Stimulated activated CD4-positive, alpha-beta T cell treated with anti-CD3 and anti-CD28 coated beads, TNF-alpha, amount 100 ng/mL, for 24 hours (primary cell): ENCODE results near the gene KLF6.

Source experiments
- DNase-seq, 3 experiments: peaks; one replicate each; pipeline ENCODE4 v3.0.0-alpha.2; 2020; ENCODE audit warnings: low read depth in 3 of 3

The KLF6 gene

GRCh38 chr10:3787816-3788215 is 2.8 kb upstream of the KLF6 start:
- DNase-seq: no peak

GRCh38 chr10:3787016-3787400 is 2.0 kb upstream of the KLF6 start:
- no peak for DNase-seq

DNA sequence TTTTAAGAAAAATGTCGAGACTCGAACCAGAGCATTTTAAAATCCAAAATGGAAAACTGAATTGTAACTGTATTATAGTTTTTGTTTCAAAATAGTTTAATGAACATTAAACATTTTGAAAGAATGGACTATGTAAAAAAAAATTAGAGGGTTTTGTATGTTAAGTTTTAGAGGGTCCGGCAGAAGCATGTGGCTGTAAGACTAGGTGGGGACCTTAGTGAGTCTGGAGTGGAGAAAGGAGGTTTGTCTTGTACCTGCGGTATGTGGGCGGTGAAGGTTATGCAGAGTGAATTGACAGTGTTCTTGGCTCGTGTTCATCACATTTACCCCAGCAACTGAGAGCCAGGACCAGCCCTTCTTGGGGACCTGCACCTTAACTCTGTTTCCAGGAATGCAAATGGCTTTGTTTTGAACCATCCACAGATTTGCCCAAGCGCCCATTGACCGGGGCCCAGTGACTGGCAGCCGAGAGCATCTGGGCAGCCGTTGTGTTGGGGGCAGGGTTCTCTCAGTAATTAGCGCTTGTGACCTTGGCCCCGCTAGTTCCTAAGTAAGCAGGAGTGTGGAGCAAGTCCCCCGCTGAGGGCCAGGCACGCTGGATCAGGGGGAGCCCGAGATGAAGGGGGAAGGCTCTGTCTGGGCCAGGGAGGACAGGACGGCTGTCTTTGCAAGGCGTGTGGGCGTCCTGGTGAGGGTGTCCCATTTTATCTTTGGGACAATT is 1.4 kb upstream of the KLF6 start:
- DNase-seq: no peak

DNA sequence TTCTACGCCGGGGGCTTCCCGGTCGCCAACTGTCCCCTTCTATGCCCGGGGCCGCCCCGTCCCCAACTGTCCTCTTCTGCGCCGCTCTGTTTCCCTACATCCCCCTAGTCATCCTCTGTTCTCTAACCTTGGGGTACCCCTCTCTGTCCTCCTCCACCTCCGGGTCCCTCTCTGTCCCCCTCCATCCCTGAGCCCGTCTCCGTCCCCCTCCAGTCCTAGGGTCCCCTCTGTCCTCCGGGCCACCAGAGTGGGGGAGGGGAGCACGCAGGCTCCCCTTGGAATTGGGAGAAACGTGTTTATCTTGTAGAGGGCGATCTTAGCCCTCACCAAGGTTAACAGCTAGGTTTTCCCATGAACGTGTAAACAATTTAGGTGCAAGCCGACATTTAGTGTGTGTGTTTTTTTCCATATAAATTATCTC is 852 bp upstream of the KLF6 start:
- DNase-seq: no peak

DNA sequence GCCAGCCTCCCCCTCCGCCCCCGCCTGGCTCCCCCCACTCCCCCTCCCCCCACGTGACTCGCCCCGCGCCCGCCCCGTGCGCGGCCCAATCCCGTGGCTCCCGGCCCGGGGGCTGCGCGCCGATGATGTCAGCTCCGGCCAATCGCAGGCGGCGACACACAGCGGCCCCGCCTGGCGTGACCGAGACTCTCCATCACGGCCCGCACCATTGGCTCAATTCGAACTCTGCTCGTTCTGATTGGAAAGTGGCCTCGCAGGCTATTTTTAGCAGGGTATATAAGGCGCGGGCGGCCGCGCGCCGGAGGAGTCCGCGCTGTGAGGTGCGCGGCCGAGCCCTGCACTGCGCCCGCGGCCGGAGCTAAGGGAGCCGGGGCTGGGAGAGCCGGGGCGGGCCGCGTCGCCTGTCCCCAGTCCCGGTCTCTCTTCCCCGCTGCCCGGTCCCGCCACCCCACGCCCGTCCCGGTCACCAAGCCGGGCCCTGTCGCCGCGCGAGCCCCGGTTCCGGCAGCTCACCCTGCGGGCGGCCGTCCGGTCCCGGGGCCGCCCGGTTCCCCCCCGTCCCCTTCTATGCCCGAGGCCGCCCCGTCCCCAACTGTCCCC is 342 bp upstream of the KLF6 start:
- DNase-seq: peak; percentile 96 to 99 (median 98)

- DNase-seq: no peak
Observed at GRCh38 chr10:3783682-3784432, 1.2 kb downstream of the KLF6 start.

DNA sequence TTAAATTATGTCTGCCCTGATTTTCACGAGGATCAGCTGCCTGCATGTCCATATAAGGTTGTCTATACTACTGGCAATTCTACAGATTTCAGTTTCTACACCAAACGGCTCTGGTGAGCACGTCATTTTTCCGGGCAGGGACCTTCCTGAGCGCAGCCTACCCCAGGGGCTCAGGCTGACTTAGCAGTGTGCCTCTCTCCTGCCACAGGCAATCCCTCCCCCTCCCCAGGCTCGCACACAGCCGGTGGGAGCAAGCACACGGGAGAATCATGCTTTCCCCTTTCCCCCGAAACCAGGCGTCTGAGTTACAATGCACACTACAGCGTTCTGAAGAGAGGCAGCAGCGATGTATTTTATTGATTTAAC is 1.7 kb downstream of the KLF6 start:
- DNase-seq: peak in 2 of 3 experiments; percentile 57 to 76

GRCh38 chr10:3782451-3783315 is 2.3 kb downstream of the KLF6 start:
- no peak for DNase-seq

DNA sequence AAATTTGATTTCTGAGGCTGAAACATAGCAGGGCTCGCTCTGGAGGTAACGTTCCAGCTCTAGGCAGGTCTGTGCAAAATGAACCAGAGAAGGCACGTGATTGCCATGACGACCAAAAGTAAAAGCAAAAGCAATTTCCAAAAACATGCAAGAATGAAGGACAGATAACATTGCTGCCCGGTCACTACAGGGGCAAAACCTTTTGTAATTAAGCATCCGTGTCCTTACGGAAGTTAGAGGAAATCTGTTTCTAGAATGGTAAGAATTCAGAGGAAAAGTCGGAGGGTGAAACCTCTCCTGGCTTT is 2.9 kb downstream of the KLF6 start:
- DNase-seq: no peak

DNA sequence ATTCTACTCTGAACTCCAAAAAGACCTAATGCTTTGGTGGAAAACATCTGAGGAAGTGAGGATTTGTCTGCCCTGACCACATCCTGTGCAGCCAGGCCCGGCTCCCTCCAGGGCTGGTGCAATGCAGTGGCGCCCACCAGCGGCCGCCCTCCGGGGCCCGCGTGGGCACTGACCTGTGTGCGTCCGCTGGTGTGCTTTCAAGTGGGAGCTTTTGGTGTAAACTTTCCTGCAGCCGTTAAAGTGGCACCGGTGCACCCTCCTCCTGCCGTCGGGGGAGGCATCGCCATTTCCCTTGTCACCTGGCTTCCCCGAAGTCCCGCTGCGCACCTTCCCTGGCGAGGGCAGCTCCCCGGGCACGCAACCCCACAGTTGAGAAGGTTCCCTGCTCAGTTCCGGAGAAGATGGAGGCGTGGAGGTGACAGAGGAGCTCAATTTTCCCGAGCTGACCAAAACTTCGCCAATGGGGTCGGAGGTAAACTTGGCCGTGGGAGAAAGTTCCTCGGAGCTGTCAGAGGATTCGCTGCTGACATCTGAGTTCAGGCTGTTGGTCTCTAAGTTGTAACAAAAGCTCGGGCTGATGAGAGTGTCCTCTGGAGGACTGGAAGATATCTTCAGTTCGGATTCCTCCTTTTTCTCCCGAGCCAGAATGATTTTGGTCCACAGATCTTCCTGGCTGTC is 3.4 kb downstream of the KLF6 start:
- no peak for DNase-seq

- no peak for DNase-seq
Observed at GRCh38 chr10:3780771-3781467, 4.1 kb downstream of the KLF6 start.

- DNase-seq: no peak
Observed at GRCh38 chr10:3780021-3780770, 4.8 kb downstream of the KLF6 start.

DNA sequence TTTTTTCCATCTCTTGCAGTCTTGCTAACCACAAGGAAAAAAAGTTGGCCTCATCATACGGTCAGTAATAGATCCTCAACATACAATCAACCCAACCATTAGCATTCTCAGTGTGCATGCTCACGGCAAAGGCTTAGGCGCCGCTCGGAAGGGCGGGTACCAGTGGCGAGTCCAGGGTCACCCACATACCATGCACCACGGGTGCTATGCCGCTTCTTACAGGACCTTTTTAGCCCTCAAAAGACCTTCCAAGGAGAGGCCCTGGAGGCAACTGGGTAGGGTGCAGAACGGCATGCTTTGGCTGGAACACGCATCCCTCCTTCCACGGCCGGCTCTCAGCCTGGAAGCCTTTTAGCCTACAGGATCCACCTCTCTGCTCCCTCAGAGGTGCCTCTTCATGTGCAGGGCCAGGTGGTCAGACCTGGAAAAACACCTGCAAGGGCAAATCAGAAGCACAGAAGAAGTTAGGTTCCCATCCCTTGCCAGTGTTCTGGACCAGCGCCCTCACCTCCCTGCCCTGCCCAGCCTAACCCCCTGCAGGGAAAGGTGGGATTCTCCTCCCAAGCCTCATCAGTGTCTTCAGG is 5.8 kb downstream of the KLF6 start:
- DNase-seq: no peak

GRCh38 chr10:3778692-3779157 is 6.3 kb downstream of the KLF6 start:
- DNase-seq: no peak

DNA sequence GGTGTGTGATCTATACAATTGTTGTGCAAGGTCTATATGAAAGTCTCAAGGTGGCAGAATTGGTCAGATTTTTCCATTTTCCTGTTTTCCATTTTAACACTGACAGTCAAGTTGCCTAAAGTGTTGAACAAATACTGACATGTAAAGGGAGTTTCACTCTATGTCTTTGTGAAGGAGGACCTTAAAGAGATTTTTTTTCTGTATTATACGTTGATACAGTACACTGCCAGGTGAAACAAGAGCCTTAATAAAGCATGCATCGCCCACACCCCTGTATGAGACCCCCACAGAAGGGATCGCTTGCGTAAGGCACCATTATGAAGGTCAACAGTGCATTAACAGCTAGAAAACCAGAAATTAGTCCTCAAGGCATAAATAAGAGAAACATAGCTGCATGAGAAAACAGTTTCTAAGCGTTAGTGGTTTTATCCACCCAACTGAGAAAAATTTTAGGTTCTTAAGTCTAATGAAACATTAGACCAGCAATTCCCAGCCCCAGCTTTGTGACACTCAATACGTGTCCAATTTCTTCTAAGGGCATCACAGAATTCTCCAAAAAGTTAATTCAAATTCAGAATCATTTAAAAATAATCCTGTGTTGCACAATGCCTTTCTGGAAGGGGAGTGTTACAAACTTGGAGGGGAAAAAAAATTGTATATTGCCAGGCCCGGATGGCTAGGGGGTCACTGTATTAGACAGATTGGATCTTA is 6.9 kb downstream of the KLF6 start:
- no peak for DNase-seq

- no peak for DNase-seq
Observed at GRCh38 chr10:3776796-3777571, 8.0 kb downstream of the KLF6 start.

- DNase-seq: no peak
Observed at GRCh38 chr10:3775696-3776551, 9.1 kb downstream of the KLF6 start.
